ENCODE measurements around the gene UQCR10.

UQCR10 gene

DNA sequence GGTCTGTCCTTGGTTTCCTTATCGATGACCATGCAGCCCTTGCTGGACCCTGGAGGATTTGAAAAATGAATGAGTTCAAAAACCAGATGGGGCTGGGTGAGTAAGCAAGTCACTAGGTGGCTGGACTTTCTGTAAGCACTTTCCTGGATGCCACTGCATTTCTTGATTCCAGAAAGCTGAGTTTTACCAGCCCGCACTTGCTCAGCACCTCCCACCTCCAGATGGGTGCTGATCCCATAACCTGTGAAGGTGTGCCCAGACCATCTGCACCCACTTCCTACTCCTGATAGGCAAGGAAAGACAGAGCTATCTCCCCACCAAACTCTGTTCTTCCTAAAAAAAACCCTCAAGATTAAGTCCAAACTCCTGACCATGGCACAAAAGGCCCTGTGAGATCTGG is 49.8 kb downstream of the UQCR10 start:
- TF ChIP-seq, protein P1, sequence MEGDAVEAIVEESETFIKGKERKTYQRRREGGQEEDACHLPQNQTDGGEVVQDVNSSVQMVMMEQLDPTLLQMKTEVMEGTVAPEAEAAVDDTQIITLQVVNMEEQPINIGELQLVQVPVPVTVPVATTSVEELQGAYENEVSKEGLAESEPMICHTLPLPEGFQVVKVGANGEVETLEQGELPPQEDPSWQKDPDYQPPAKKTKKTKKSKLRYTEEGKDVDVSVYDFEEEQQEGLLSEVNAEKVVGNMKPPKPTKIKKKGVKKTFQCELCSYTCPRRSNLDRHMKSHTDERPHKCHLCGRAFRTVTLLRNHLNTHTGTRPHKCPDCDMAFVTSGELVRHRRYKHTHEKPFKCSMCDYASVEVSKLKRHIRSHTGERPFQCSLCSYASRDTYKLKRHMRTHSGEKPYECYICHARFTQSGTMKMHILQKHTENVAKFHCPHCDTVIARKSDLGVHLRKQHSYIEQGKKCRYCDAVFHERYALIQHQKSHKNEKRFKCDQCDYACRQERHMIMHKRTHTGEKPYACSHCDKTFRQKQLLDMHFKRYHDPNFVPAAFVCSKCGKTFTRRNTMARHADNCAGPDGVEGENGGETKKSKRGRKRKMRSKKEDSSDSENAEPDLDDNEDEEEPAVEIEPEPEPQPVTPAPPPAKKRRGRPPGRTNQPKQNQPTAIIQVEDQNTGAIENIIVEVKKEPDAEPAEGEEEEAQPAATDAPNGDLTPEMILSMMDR (IDR thresholded peaks at IDR 0.05; ENCODE audit: low read depth, low read length): no peak

DNA sequence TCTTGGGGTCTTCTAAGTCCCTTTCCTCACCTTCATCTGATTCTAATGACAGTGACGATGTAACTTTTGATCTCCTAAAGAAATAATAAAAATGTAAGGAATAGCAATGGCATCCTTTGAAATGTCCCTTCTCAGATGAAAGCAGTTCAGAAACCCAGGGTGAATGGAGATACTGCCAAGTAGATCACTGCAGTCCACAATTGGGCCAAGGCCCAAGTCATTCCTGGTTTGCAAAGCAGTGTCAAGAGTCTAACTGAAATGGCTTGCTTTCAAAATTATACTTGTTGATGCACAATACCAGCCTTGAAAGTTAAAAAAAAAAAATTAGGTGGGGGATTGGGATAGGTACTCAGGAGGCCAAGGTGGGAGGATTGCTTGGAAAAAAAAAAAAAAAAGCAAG is 50.6 kb downstream of the UQCR10 start:
- Histone ChIP-seq H3K27me3 (ENCODE audit: insufficient read depth, low read depth, severe bottlenecking) (no peaks in the 10 kb centered on the region), H3K36me3 (peaks cover 51% of the 10 kb centered on the region)

More for the DNA sequence above, 49.8 kb downstream of the UQCR10 start:
- H3K4me3 ChIP-seq (ENCODE audit: low read depth, low read length): no peak overlapping the region
- H3K36me3 ChIP-seq: peaks cover 53% of the 10 kb centered on the region
- no peaks in the 10 kb centered on the region for H3K27me3 ChIP-seq (ENCODE audit: insufficient read depth, low read depth, severe bottlenecking)
- H3K27ac ChIP-seq: no peak overlapping the region
- no peaks in the 10 kb centered on the region for H3K9me3 ChIP-seq (ENCODE audit: severe bottlenecking)
- no peak for DNase-seq

DNA sequence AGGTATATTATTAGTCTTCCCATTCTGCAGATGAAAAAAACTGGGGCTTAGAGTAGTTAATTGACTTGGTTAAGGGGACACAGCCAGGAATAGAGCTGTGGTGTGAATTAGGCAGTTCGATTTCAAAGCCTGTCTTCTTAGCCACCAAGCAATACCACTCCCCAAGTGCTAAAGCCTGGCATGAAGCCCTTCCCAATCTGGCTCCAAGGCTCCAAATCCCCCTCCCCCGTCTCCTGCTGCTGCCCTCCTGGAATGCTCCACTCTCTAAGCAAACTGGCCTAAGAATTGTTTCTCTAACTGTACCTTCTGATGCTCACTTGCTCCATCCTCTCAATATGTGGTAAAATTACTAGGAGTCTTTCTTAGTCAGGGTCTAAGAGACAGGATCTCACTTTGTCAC is 52.3 kb downstream of the UQCR10 start:
- no peak overlapping the region for H3K4me3 ChIP-seq (ENCODE audit: low read depth, low read length)
- H3K9me3 ChIP-seq (ENCODE audit: severe bottlenecking): no peaks in the 10 kb centered on the region
- H3K27ac ChIP-seq: no peak overlapping the region
- DNase-seq: no peak
- H3K36me3 ChIP-seq: peaks cover 49% of the 10 kb centered on the region
- no peaks in the 10 kb centered on the region for H3K27me3 ChIP-seq (ENCODE audit: insufficient read depth, low read depth, severe bottlenecking)
- TF ChIP-seq, protein P1 (IDR thresholded peaks at IDR 0.05; ENCODE audit: low read depth, low read length): no peak

More for the DNA sequence above, 50.6 kb downstream of the UQCR10 start:
- no peaks in the 10 kb centered on the region for H3K9me3 ChIP-seq (ENCODE audit: severe bottlenecking)
- TF ChIP-seq, protein P1 (IDR thresholded peaks at IDR 0.05; ENCODE audit: low read depth, low read length): no peak
- no peak for DNase-seq
- H3K27ac ChIP-seq: no peak overlapping the region
- H3K4me3 ChIP-seq (ENCODE audit: low read depth, low read length): no peak overlapping the region
